ENCODE results near the gene MAP2K6. TPM values are rescaled to one million over a fixed set of nuclear protein-coding genes. Genes with fewer than 3 reads are reported as not detected.
A peak's percentile ranks its signal among the peaks of the same experiment; 100 is the strongest.

Gene MAP2K6
- total and polyA plus RNA-seq, 10 of the 15 experiments (the other 5 are each of a cell fraction or from before 2014, with no cell fraction given) = 15.6 to 70.3 (median 22.9) TPM

DNA sequence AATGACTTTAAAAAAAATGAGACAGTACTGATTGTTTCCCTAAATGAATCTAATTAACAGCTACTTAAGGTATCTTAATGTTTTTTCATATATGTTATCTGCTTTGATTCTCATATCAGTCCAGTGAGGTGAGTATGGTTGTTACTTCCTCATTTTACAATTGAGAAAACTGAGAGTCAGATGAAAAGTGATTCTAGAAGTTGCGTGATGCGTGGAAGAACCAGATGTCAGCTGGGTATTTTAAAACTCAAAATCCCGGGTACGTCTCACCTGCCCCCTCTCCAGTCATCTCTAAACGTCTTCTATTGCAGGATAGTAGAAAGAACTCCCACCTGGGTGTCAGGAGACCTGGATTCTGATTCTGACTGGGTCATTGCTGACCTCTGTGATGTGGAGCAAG is 89.2 kb downstream of the MAP2K6 start (continued):
- TF ChIP-seq RBBP5 (conservative IDR thresholded peaks at IDR 0.05) (no peak), MTA2 (IDR thresholded peaks at IDR 0.05; ENCODE audit: low read depth) (peak; percentile 98), GATAD2B (conservative IDR thresholded peaks at IDR 0.05; ENCODE audit: low read depth) (0 out of 2 replicates have a peak, but pooled peaks have one; percentile 23), TCF12 (IDR thresholded peaks at IDR 0.05; ENCODE audit: low read depth, low read length) (peak; percentile 92), NFIC (IDR thresholded peaks at IDR 0.05; ENCODE audit: low read depth, low read length) (peak; percentile 95), SP1 (IDR thresholded peaks at IDR 0.05; ENCODE audit: low read depth, low read length) (no peak), MEF2B (IDR thresholded peaks at IDR 0.05; ENCODE audit: partially characterized antibody, poor library complexity, severe bottlenecking) (peak; percentile 54), ETV6 (conservative IDR thresholded peaks at IDR 0.05 in 1 of 2, IDR thresholded peaks at IDR 0.05 in 1 of 2; ENCODE audit: borderline replicate concordance in 1 of 2, low read depth in 1 of 2) (peak in 1 of 2 experiments; percentile 63; a peak in 1 of 4 replicates), YY1 (IDR thresholded peaks at IDR 0.05; ENCODE audit: low read depth, low read length) (0 out of 2 replicates have a peak, but pooled peaks have one; percentile 6), IKZF2 (IDR thresholded peaks at IDR 0.05) (peak; percentile 72 to 80), FOXM1 (IDR thresholded peaks at IDR 0.05; ENCODE audit: low read depth, low read length) (peak; percentile 88), DPF2 (IDR thresholded peaks at IDR 0.05) (peak; percentile 85), IRF4 (IDR thresholded peaks at IDR 0.05; ENCODE audit: low read depth, low read length) (0 out of 2 replicates have a peak, but pooled peaks have one; percentile 64), BHLHE40 (IDR thresholded peaks at IDR 0.05; ENCODE audit: borderline replicate concordance in 1 of 2, low read depth in 2 of 2, low read length in 1 of 2) (peak in 1 of 2 experiments; percentile 12; a peak in 1 of 4 replicates), ZNF24 (IDR thresholded peaks at IDR 0.05) (peak; percentile 89; the same call in 1 of the 2 replicates), IKZF1 (conservative IDR thresholded peaks at IDR 0.05) (peak; percentile 64), EED (IDR thresholded peaks at IDR 0.05; ENCODE audit: low read depth) (peak; percentile 93), MTA3 (IDR thresholded peaks at IDR 0.05; ENCODE audit: borderline replicate concordance, low read length) (peak; percentile 78; the same call in 1 of the 2 replicates), CHD2 (IDR thresholded peaks at IDR 0.05; ENCODE audit: borderline replicate concordance, low read depth, low read length) (peak; percentile 41; the same call in 1 of the 2 replicates), BMI1 (IDR thresholded peaks at IDR 0.05; ENCODE audit: borderline replicate concordance) (peak; percentile 54; the same call in 1 of the 2 replicates), CREM (IDR thresholded peaks at IDR 0.05; ENCODE audit: low read depth) (peak; percentile 73), TCF3 (IDR thresholded peaks at IDR 0.05; ENCODE audit: borderline replicate concordance, insufficient read depth, low read depth, low read length) (peak; percentile 95), NFYA (IDR thresholded peaks at IDR 0.05; ENCODE audit: borderline replicate concordance, low read depth, low read length) (no peak), HDAC2 (IDR thresholded peaks at IDR 0.05) (no peak), RUNX3 (IDR thresholded peaks at IDR 0.05; ENCODE audit: low read length) (peak; percentile 69)
- TF ChIP-seq, protein P1, sequence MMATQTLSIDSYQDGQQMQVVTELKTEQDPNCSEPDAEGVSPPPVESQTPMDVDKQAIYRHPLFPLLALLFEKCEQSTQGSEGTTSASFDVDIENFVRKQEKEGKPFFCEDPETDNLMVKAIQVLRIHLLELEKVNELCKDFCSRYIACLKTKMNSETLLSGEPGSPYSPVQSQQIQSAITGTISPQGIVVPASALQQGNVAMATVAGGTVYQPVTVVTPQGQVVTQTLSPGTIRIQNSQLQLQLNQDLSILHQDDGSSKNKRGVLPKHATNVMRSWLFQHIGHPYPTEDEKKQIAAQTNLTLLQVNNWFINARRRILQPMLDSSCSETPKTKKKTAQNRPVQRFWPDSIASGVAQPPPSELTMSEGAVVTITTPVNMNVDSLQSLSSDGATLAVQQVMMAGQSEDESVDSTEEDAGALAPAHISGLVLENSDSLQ (IDR thresholded peaks at IDR 0.05) = peak; percentile 33; the same call in 1 of the 2 replicates
